ENCODE results near the gene SLC9A3.

The SLC9A3 gene

GRCh38 chr5:539469-540070 is 15.3 kb upstream of the SLC9A3 start:
- DNase-seq (ENCODE audit: low read depth in 2 of 2), result no peak

GRCh38 chr5:538801-539468 is 14.7 kb upstream of the SLC9A3 start:
- DNase-seq (ENCODE audit: low read depth in 2 of 2), result no peak

- DNase-seq (ENCODE audit: low read depth in 2 of 2), result no peak
These were observed 14.1 kb upstream of the SLC9A3 start for GRCh38 chr5:538271-538771.

GRCh38 chr5:537621-538071 is 13.4 kb upstream of the SLC9A3 start:
- DNase-seq (ENCODE audit: low read depth in 2 of 2), result no peak

GRCh38 chr5:537098-537497 is 12.8 kb upstream of the SLC9A3 start:
- no peak for DNase-seq (ENCODE audit: low read depth in 2 of 2)

- DNase-seq (ENCODE audit: low read depth in 2 of 2), result no peak
These were observed 11.8 kb upstream of the SLC9A3 start for GRCh38 chr5:535846-536698.

GRCh38 chr5:534743-535671 is 10.8 kb upstream of the SLC9A3 start:
- no peak for DNase-seq (ENCODE audit: low read depth in 2 of 2)

- no peak for DNase-seq (ENCODE audit: low read depth in 2 of 2)
These were observed 9.9 kb upstream of the SLC9A3 start for GRCh38 chr5:533955-534742.

GRCh38 chr5:533243-533954 is 9.2 kb upstream of the SLC9A3 start:
- no peak for DNase-seq (ENCODE audit: low read depth in 2 of 2)

- DNase-seq (ENCODE audit: low read depth in 2 of 2), result no peak
These were observed 8.4 kb upstream of the SLC9A3 start for GRCh38 chr5:532521-533242.

GRCh38 chr5:531749-532315 is 7.6 kb upstream of the SLC9A3 start:
- no peak for DNase-seq (ENCODE audit: low read depth in 2 of 2)

- DNase-seq (ENCODE audit: low read depth in 2 of 2), result no peak
These were observed 7.0 kb upstream of the SLC9A3 start for GRCh38 chr5:531101-531748.

- no peak for DNase-seq (ENCODE audit: low read depth in 2 of 2)
These were observed 6.0 kb upstream of the SLC9A3 start for GRCh38 chr5:530001-530955.

GRCh38 chr5:528629-529511 is 4.6 kb upstream of the SLC9A3 start:
- no peak for DNase-seq (ENCODE audit: low read depth in 2 of 2)

GRCh38 chr5:527646-528628 is 3.7 kb upstream of the SLC9A3 start:
- DNase-seq (ENCODE audit: low read depth in 2 of 2), result no peak
